NB4 (cell line): Measurements from ENCODE around the gene OFD1.

ENCODE experiments used
- CTCF ChIP-seq: IDR thresholded peaks from one replicate; pipeline ENCODE4 v1.5.1; 2012; ENCODE audit warnings: low read depth, low read length
- MAX ChIP-seq: IDR thresholded peaks from 2 replicates; pipeline ENCODE4 v1.6.1; 2011; ENCODE audit warnings: low read depth, low read length
- MYC ChIP-seq: IDR thresholded peaks from 2 replicates; pipeline ENCODE4 v1.6.1; 2011; ENCODE audit warnings: low read depth, low read length
- POLR2A ChIP-seq: IDR thresholded peaks from 2 replicates; pipeline ENCODE4 v1.6.1; 2011; ENCODE audit warnings: mild to moderate bottlenecking; ENCODE audit not compliant: insufficient read length; ENCODE audit errors: extremely low read depth

GRCh38 chrX:13697976-13698375 is 36.6 kb upstream of the OFD1 start:
- no peak for TF ChIP-seq CTCF
- no peak for TF ChIP-seq POLR2A
- TF ChIP-seq MYC = no peak
- no peak for TF ChIP-seq MAX
